ENCODE results near the gene B3GAT3. TPM values are rescaled to one million over a fixed set of nuclear protein-coding genes. Genes with fewer than 3 reads are reported as not detected.

The B3GAT3 gene
- total RNA-seq, 2 donors from 2014 or later = 21.8 to 37.7 TPM

DNA sequence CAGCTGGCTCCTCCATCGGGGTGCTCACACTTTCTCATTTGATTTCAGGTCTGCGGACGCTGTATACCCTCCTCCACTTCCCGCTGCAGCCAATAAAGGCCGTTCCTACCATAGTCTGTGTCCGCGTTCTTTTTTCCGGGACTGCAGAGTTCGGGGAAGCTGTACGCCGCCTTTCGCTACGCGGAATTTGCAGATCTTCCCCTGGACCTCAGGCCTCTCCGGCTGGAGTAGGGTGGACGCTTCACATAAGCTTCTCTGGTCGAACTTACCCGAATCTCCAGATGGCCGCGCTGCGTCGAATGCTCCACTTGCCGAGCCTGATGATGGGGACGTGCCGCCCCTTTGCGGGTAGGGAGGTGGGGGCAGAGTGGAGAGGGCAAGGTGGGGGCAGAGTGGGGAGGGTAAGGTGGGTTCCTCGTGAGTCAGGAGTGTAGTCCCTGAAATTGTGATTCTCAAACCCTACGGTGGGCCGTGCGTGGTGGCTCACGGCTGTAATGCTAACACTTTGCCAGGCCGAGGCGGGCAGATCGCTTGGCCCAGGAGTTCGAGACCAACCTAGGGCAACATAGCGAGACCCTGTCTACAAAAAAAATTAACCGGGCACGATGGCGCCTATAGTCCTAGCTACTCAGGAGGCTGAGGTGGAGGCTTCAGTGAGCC, 43.9 kb upstream of the B3GAT3 start:
- TF ChIP-seq, protein P1, sequence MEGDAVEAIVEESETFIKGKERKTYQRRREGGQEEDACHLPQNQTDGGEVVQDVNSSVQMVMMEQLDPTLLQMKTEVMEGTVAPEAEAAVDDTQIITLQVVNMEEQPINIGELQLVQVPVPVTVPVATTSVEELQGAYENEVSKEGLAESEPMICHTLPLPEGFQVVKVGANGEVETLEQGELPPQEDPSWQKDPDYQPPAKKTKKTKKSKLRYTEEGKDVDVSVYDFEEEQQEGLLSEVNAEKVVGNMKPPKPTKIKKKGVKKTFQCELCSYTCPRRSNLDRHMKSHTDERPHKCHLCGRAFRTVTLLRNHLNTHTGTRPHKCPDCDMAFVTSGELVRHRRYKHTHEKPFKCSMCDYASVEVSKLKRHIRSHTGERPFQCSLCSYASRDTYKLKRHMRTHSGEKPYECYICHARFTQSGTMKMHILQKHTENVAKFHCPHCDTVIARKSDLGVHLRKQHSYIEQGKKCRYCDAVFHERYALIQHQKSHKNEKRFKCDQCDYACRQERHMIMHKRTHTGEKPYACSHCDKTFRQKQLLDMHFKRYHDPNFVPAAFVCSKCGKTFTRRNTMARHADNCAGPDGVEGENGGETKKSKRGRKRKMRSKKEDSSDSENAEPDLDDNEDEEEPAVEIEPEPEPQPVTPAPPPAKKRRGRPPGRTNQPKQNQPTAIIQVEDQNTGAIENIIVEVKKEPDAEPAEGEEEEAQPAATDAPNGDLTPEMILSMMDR (IDR thresholded peaks at IDR 0.05) = no peak
- Histone ChIP-seq H3K27ac (peak overlapping the region; percentile 96), H3K9me3 (no peaks in the 10 kb centered on the region), H3K36me3 (no peaks in the 10 kb centered on the region), H3K9ac (ENCODE audit: low read depth in 2 of 2, low read length in 2 of 2) (peak overlapping the region; percentile 68 to 99), H3K27me3 (no peaks in the 10 kb centered on the region), H3K4me1 (peaks cover 23% of the 10 kb centered on the region), H3K4me3 (peak overlapping the region; percentile 87)
- intact Hi-C loops (cut with DNase I) = no loop called here
- DNase-seq = peak; percentile 64

DNA sequence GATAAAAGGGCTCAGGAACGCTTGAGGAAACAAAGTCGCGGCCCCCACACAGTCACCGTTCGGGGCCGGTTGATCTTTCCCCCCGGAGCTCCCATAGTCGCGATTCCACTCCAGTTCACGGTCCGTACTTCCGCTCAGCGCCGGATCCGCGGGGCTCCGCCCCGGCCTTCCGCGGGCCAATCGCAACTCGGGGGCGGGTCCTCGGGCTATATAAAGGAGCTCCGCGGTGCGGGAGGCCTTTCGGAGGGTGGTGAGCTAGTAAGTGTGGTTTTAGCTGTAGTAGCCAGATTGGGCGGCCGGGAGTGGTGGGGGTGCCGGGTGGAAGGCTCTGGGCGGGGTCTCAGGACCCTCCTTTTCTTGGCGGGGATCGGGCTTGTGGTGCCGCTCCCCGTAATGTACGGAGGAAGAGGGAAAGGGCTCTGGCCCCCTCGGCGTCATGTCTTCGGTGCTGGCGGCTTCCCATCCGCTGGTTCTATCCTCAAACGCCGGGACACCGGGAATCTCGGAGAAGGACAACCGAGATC, 43.4 kb upstream of the B3GAT3 start, which contains the start of the genes C11orf98 and CSKMT:
Gene C11orf98, minus strand, starts transcription at position 136 of the 524 bp plus-strand sequence. Its CDS starts 41 bp downstream, at position 95.
Gene CSKMT, plus strand, starts transcription at position 238 of the 524 bp plus-strand sequence. CDS start 568 bp downstream, outside the sequence.
- peak within 1 kb of the TSS; percentile 89 to 99 for H3K9ac ChIP-seq (ENCODE audit: low read depth in 2 of 2, low read length in 2 of 2)
- TF ChIP-seq, protein P1 (IDR thresholded peaks at IDR 0.05) = no peak
- no peaks in the 10 kb centered on the region for H3K36me3 ChIP-seq
- no peaks in the 10 kb centered on the region for H3K27me3 ChIP-seq
- DNase-seq = peak; percentile 98
- intact Hi-C loops (cut with DNase I) = no loop called here
- peak within 1 kb of the TSS; percentile 96 for H3K27ac ChIP-seq
- H3K9me3 ChIP-seq = no peaks in the 10 kb centered on the region
- H3K4me3 ChIP-seq = peak within 1 kb of the TSS; percentile 87
- H3K4me1 ChIP-seq = peaks cover 23% of the 10 kb centered on the region

DNA sequence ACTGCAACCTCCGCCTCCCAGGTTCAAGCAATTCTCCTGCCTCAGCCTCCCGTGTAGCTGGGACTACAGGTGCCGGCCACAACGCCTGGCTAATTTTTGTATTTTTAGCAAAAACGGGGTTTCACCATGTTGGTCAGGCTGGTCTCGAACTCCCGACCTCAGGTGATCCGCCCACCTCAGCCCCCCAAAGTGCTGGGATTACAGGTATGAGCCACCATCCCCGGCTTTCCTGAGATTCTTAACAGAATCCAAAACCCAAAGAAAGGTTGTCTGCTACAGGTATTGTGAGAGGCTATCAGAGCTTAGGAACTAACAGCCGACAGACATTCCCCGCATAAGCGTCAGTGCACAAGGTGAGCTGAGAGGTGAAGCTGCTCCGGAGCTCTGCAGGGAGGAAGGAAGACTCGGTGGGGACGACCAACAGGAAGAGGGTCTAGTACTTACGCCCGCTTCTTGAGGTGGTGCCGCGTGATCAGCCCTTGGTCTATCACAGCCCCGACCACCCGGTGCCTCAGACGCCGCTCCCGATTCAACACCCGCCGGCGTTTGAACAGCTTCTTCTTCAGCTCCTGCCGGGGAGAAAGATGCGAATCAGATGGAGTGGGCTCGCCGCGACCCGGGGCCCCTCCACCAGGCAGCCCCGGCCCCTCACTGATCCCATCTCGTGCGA, 42.8 kb upstream of the B3GAT3 start:
- intact Hi-C loops (cut with DNase I) = no loop called here
- DNase-seq = peak; percentile 50
- H3K4me3 ChIP-seq = peak overlapping the region; percentile 87
- H3K4me1 ChIP-seq = peaks cover 18% of the 10 kb centered on the region
- H3K36me3 ChIP-seq = no peaks in the 10 kb centered on the region
- peak overlapping the region; percentile 89 to 99 for H3K9ac ChIP-seq (ENCODE audit: low read depth in 2 of 2, low read length in 2 of 2)
- no peaks in the 10 kb centered on the region for H3K27me3 ChIP-seq
- no peaks in the 10 kb centered on the region for H3K9me3 ChIP-seq
- peak overlapping the region; percentile 96 for H3K27ac ChIP-seq
- TF ChIP-seq, protein P1 (IDR thresholded peaks at IDR 0.05) = no peak

DNA sequence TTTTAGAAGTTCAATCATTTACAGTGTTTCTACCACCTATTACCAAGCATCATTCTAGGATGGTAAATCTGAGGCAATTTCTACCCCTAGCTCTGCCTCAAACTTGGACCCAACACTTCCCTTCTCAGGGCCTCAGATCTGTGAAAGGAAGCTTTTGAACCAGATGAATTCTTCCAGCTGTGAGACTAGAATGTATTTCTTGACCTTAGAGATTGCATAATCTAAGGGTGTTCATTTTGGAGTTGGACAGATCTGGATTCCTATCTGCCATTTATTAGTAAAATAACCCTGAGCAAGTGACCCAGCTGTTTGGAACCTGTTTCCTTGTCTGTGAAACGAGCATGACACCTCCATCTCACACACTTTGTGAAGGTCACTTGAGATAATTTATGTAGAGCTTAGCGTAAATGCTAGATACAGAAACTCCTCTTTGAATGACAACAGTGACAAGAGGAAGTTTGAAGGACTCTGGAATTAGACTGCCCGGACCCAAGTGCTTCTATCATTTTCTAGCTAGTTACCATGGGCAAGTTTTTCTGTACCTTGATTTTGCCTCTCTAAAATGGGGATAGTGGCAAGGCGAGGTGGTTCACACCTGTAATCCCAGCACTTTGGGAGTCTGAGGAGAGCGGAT, 35.1 kb upstream of the B3GAT3 start:
- no peaks in the 10 kb centered on the region for H3K27me3 ChIP-seq
- TF ChIP-seq, protein P1 (IDR thresholded peaks at IDR 0.05) = no peak
- no peak overlapping the region for H3K27ac ChIP-seq
- H3K9me3 ChIP-seq = no peaks in the 10 kb centered on the region
- intact Hi-C loops (cut with DNase I) = no loop called here
- DNase-seq = no peak
- H3K36me3 ChIP-seq = no peaks in the 10 kb centered on the region
- peaks cover 6% of the 10 kb centered on the region for H3K4me1 ChIP-seq
- no peak overlapping the region for H3K4me3 ChIP-seq
- H3K9ac ChIP-seq (ENCODE audit: low read depth in 2 of 2, low read length in 2 of 2) = no peak overlapping the region

DNA sequence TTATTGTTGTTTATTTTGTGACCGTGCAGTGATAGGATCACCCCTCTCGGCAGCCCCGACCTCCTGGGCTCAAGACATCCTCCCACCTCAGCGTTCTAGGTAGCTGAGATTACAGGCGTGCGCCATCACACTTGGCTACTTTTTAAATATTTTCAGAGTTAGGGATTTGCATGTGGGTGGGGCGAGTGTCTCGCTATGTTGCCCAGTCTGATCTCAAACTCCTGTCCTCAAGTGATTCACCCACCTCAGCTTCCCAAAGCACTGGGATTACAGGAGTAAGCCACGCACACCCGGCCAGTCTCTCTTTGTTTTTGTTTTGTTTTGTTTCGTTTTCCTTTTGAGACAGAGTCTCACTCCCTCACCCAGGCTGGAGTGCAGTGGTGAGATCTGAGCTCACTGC, 32.5 kb upstream of the B3GAT3 start:
- no peaks in the 10 kb centered on the region for H3K27me3 ChIP-seq
- H3K27ac ChIP-seq = no peak overlapping the region
- DNase-seq = no peak
- H3K4me3 ChIP-seq = no peak overlapping the region
- no peaks in the 10 kb centered on the region for H3K36me3 ChIP-seq
- no peak overlapping the region for H3K9ac ChIP-seq (ENCODE audit: low read depth in 2 of 2, low read length in 2 of 2)
- TF ChIP-seq, protein P1 (IDR thresholded peaks at IDR 0.05) = no peak
- no peaks in the 10 kb centered on the region for H3K9me3 ChIP-seq
- peaks cover 9% of the 10 kb centered on the region for H3K4me1 ChIP-seq
- intact Hi-C loops (cut with DNase I) = no loop called here

All from colonic mucosa (tissue), 4 donors.